Panc1 (cell line): Measurements from ENCODE around the gene RIOX2.

Experiments used
- POLR2AphosphoS5 ChIP-seq: IDR thresholded peaks from 2 replicates; pipeline ENCODE4 v1.6.1; 2012; ENCODE audit warnings: mild to moderate bottlenecking, low read depth, low read length, moderate library complexity
- TCF7L2 ChIP-seq: IDR thresholded peaks from 2 replicates; pipeline ENCODE4 v1.6.1; 2011; ENCODE audit warnings: mild to moderate bottlenecking, low read depth, low read length, inconsistent platforms
- TF ChIP-seq, protein P1 (sequence below): fragments of 450-650 bp; IDR thresholded peaks from 2 replicates; pipeline ENCODE4 v1.5.1; 2017; ENCODE audit warnings: mild to moderate bottlenecking
- TF ChIP-seq, protein P2 (sequence below), 2 experiments: IDR thresholded peaks; 2 replicates each; pipeline ENCODE4 v1.6.1; 2011 to 2012; ENCODE audit warnings: low read depth in 2 of 2, control low read depth in 1 of 2, low read length in 1 of 2, mild to moderate bottlenecking in 1 of 2, moderate library complexity in 1 of 2; ENCODE audit not compliant: insufficient read depth in 1 of 2

DNA sequence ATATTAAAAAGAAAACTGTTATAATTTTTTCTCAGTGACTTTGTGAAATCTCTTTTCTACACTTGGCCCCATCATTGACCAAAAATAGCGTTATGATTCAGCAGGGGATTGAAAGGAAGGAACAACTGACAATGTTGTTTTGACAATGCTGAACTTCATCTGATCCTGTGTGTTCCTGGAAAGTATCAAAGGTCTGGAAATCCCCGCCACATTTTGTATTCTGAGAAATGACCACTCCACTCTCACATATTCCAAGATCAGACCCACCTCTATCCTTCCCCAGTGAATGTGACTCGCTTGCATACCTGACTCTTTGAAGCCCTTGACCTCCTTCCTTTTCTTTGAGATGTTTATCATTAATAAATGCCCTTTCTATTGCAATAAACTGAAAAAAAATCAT lies 9.7 kb upstream of the RIOX2 start:
- TF ChIP-seq POLR2AphosphoS5 (no peak), TCF7L2 (no peak)
- TF ChIP-seq, protein P1, sequence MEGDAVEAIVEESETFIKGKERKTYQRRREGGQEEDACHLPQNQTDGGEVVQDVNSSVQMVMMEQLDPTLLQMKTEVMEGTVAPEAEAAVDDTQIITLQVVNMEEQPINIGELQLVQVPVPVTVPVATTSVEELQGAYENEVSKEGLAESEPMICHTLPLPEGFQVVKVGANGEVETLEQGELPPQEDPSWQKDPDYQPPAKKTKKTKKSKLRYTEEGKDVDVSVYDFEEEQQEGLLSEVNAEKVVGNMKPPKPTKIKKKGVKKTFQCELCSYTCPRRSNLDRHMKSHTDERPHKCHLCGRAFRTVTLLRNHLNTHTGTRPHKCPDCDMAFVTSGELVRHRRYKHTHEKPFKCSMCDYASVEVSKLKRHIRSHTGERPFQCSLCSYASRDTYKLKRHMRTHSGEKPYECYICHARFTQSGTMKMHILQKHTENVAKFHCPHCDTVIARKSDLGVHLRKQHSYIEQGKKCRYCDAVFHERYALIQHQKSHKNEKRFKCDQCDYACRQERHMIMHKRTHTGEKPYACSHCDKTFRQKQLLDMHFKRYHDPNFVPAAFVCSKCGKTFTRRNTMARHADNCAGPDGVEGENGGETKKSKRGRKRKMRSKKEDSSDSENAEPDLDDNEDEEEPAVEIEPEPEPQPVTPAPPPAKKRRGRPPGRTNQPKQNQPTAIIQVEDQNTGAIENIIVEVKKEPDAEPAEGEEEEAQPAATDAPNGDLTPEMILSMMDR: no peak
- TF ChIP-seq, protein P2, sequence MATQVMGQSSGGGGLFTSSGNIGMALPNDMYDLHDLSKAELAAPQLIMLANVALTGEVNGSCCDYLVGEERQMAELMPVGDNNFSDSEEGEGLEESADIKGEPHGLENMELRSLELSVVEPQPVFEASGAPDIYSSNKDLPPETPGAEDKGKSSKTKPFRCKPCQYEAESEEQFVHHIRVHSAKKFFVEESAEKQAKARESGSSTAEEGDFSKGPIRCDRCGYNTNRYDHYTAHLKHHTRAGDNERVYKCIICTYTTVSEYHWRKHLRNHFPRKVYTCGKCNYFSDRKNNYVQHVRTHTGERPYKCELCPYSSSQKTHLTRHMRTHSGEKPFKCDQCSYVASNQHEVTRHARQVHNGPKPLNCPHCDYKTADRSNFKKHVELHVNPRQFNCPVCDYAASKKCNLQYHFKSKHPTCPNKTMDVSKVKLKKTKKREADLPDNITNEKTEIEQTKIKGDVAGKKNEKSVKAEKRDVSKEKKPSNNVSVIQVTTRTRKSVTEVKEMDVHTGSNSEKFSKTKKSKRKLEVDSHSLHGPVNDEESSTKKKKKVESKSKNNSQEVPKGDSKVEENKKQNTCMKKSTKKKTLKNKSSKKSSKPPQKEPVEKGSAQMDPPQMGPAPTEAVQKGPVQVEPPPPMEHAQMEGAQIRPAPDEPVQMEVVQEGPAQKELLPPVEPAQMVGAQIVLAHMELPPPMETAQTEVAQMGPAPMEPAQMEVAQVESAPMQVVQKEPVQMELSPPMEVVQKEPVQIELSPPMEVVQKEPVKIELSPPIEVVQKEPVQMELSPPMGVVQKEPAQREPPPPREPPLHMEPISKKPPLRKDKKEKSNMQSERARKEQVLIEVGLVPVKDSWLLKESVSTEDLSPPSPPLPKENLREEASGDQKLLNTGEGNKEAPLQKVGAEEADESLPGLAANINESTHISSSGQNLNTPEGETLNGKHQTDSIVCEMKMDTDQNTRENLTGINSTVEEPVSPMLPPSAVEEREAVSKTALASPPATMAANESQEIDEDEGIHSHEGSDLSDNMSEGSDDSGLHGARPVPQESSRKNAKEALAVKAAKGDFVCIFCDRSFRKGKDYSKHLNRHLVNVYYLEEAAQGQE (IDR thresholded peaks at IDR 0.05; ENCODE audit: insufficient read depth in 1 of 2, low read depth in 2 of 2, low read length in 1 of 2): no peak
